H9 (cell line): ENCODE data around the gene PYDC1. TPM values are rescaled to one million over a fixed set of nuclear protein-coding genes. Genes with fewer than 3 reads are reported as not detected.
A peak's percentile ranks its signal among the peaks of the same experiment; 100 is the strongest.

ENCODE experiments used
- DNase-seq: peaks from one replicate; pipeline ENCODE4 v3.0.0-alpha.2; 2017
- H2AFZ ChIP-seq: one replicate; pipeline ENCODE4 v1.6.1; 2013; ENCODE audit warnings: mild to moderate bottlenecking, low read length, control low read depth, moderate library complexity
- H2AK5ac ChIP-seq: 2 replicates; pipeline ENCODE4 v1.6.1; 2013; ENCODE audit warnings: low read length, control low read depth, mixed read lengths; ENCODE audit not compliant: insufficient read length
- H2BK120ac ChIP-seq: one replicate; pipeline ENCODE4 v1.6.1; 2013; ENCODE audit warnings: low read depth, mild to moderate bottlenecking, low read length, control low read depth, inconsistent platforms; ENCODE audit not compliant: poor library complexity, severe bottlenecking
- H2BK12ac ChIP-seq: 2 replicates; pipeline ENCODE4 v1.6.1; 2013; ENCODE audit warnings: low read length, control low read depth, mixed read lengths, low read depth; ENCODE audit not compliant: insufficient read length
- H2BK15ac ChIP-seq: 2 replicates; pipeline ENCODE4 v1.6.1; 2013; ENCODE audit warnings: low read depth, low read length, control low read depth
- H2BK20ac ChIP-seq: one replicate; pipeline ENCODE4 v1.6.1; 2013; ENCODE audit warnings: low read depth, mild to moderate bottlenecking, low read length, control low read depth, inconsistent platforms; ENCODE audit not compliant: poor library complexity, severe bottlenecking
- H2BK5ac ChIP-seq: 2 replicates; pipeline ENCODE4 v1.6.1; 2013; ENCODE audit warnings: low read length, control low read depth, mixed read lengths; ENCODE audit not compliant: insufficient read length
- H3K14ac ChIP-seq: 2 replicates; pipeline ENCODE4 v1.6.1; 2013; ENCODE audit warnings: low read length, control low read depth; ENCODE audit not compliant: insufficient read depth
- H3K18ac ChIP-seq: 2 replicates; pipeline ENCODE4 v1.6.1; 2013; ENCODE audit warnings: low read depth, mild to moderate bottlenecking, mixed read lengths, low read length, control low read depth; ENCODE audit not compliant: insufficient read length
- H3K23ac ChIP-seq: 2 replicates; pipeline ENCODE4 v1.6.1; 2013; ENCODE audit warnings: low read length, control low read depth, mixed read lengths, low read depth; ENCODE audit not compliant: insufficient read length
- H3K23me2 ChIP-seq: 2 replicates; pipeline ENCODE4 v1.6.1; 2013; ENCODE audit warnings: low read depth, mild to moderate bottlenecking, mixed read lengths, low read length, control low read depth; ENCODE audit not compliant: insufficient read length, poor library complexity, severe bottlenecking
- H3K27ac ChIP-seq: 2 replicates; pipeline ENCODE4 v1.5.1; 2013; ENCODE audit warnings: low read length, control low read depth, mixed read lengths, low read depth; ENCODE audit not compliant: insufficient read length
- H3K27me3 ChIP-seq: 2 replicates; pipeline ENCODE4 v1.6.1; 2013; ENCODE audit warnings: low read length, control low read depth, inconsistent platforms; ENCODE audit not compliant: insufficient read depth
- H3K4ac ChIP-seq: 2 replicates; pipeline ENCODE4 v1.6.1; 2013; ENCODE audit warnings: low read depth, mild to moderate bottlenecking, control low read depth, inconsistent platforms, low read length, moderate library complexity
- H3K4me1 ChIP-seq: 2 replicates; pipeline ENCODE4 v1.6.1; 2013; ENCODE audit warnings: low read length, control low read depth, inconsistent platforms; ENCODE audit not compliant: insufficient read depth
- H3K4me2 ChIP-seq: 2 replicates; pipeline ENCODE4 v1.6.1; 2013; ENCODE audit warnings: low read length, control low read depth, mixed read lengths; ENCODE audit not compliant: insufficient read length, insufficient read depth
- H3K56ac ChIP-seq: 2 replicates; pipeline ENCODE4 v1.6.1; 2013; ENCODE audit warnings: low read depth, mild to moderate bottlenecking, mixed read lengths, low read length, control low read depth; ENCODE audit not compliant: insufficient read length
- H3K79me1 ChIP-seq: 2 replicates; pipeline ENCODE4 v1.6.1; 2013; ENCODE audit warnings: low read depth, mild to moderate bottlenecking, moderate library complexity, low read length, control low read depth, inconsistent platforms; ENCODE audit not compliant: insufficient read depth, poor library complexity, severe bottlenecking
- H3K79me2 ChIP-seq: 2 replicates; pipeline ENCODE4 v1.6.1; 2013; ENCODE audit warnings: low read length, control low read depth, inconsistent platforms; ENCODE audit not compliant: insufficient read depth
- H3K9ac ChIP-seq: 2 replicates; pipeline ENCODE4 v1.6.1; 2013; ENCODE audit warnings: low read length, control low read depth, mixed read lengths; ENCODE audit not compliant: insufficient read length; ENCODE audit errors: extremely low read depth
- H3K9me3 ChIP-seq: one replicate; pipeline ENCODE4 v1.6.1; 2013; ENCODE audit warnings: low read depth, low read length, inconsistent platforms; ENCODE audit not compliant: control insufficient read depth
- H3T11ph ChIP-seq: one replicate; pipeline ENCODE4 v1.6.1; 2013; ENCODE audit warnings: mild to moderate bottlenecking, low read length, control low read depth, inconsistent platforms
- H4K20me1 ChIP-seq: one replicate; pipeline ENCODE4 v1.6.1; 2013; ENCODE audit not compliant: control insufficient read depth, insufficient read length, insufficient read depth
- H4K5ac ChIP-seq: 2 replicates; pipeline ENCODE4 v1.6.1; 2013; ENCODE audit warnings: low read depth, mild to moderate bottlenecking, mixed read lengths, low read length, control low read depth; ENCODE audit not compliant: insufficient read length
- H4K8ac ChIP-seq: replicated peaks from 2 replicates; pipeline ENCODE4 v1.6.1; 2013; ENCODE audit warnings: low read length, control low read depth, mixed read lengths, low read depth; ENCODE audit not compliant: insufficient read length
- H4K91ac ChIP-seq: 2 replicates; pipeline ENCODE4 v1.6.1; 2013; ENCODE audit warnings: low read depth, mild to moderate bottlenecking, moderate library complexity, mixed read lengths, low read length, control low read depth; ENCODE audit not compliant: insufficient read length
- H3K27ac Mint-ChIP-seq, 3 experiments: 2 replicates in 2 of 3; 3 replicates in 1 of 3; pipeline ENCODE4 v1.8.0; 2020 to 2021; ENCODE audit warnings: mixed read lengths in 3 of 3, mild to moderate bottlenecking in 1 of 3, moderate library complexity in 1 of 3
- H3K27me3 Mint-ChIP-seq: 2 replicates; pipeline ENCODE4 v1.8.0; 2021; ENCODE audit warnings: low read depth, mild to moderate bottlenecking, moderate library complexity, mixed read lengths
- H3K36me3 Mint-ChIP-seq, 3 experiments: 2 replicates in 2 of 3; 3 replicates in 1 of 3; pipeline ENCODE4 v1.8.0; 2020 to 2021; ENCODE audit warnings: low read depth in 3 of 3, mixed read lengths in 3 of 3; ENCODE audit not compliant: insufficient read depth in 1 of 3
- H3K4me1 Mint-ChIP-seq, 2 experiments: 2 replicates each; pipeline ENCODE4 v1.8.0; 2020; ENCODE audit warnings: mixed read lengths in 2 of 2
- H3K4me3 Mint-ChIP-seq, 2 experiments: 2 replicates in 1 of 2; 3 replicates in 1 of 2; pipeline ENCODE4 v1.8.0; 2020 to 2021; ENCODE audit warnings: mild to moderate bottlenecking in 2 of 2, mixed read lengths in 2 of 2, moderate library complexity in 1 of 2
- H3K9me3 Mint-ChIP-seq, 2 experiments: 2 replicates in 1 of 2; 3 replicates in 1 of 2; pipeline ENCODE4 v1.8.0; 2020; ENCODE audit warnings: mild to moderate bottlenecking in 2 of 2, mixed read lengths in 2 of 2, moderate library complexity in 1 of 2
- CTCF ChIP-seq: fragments of 200-600 bp; sonication (generic); conservative IDR thresholded peaks from 3 replicates; pipeline ENCODE4 v1.8.0; 2021; ENCODE audit warnings: antibody characterized with exemption, mild to moderate bottlenecking
- WGBS: extraction: QIAGEN DNeasy Blood & Tissue Kit; methylation state at CpG from one replicate; pipeline ENCODE4 v1.1.7; 2013; ENCODE audit warnings: missing lambda C conversion rate, low lambda C conversion rate, mixed read lengths; ENCODE audit not compliant: insufficient read length; ENCODE audit errors: extremely low coverage; 5-methylcytosine and 5-hydroxymethylcytosine counted together
- total RNA-seq: library from RNA; stranded (reverse); gene quantifications from 2 replicates; pipeline ENCODE4 v1.2.1, GENCODE V29; 2021

The PYDC1 gene
- total RNA-seq, 1 experiment from 2014 or later = 0.70 TPM

GRCh38 chr16:31179219-31179746, 37.7 kb downstream of the PYDC1 start:
- Mint-ChIP-seq H3K36me3 (peaks cover 33 to 36% (median 35%) of the 10 kb centered on the region in 3 experiments), H3K27me3 (peaks cover 2% of the 10 kb centered on the region), H3K4me1 (peaks cover 34 to 37% of the 10 kb centered on the region in 2 experiments), H3K4me3 (peak overlapping the region; percentile 97 to 99), H3K9me3 (peaks cover 0 to 2% of the 10 kb centered on the region in 2 experiments; a peak in 2 of 5 replicates), H3K27ac (peak overlapping the region; percentile 95 to 100 (median 98); a peak in 6 of 7 replicates)
- H3K4me2 ChIP-seq = peak overlapping the region; percentile 87
- no peak overlapping the region for H3K27ac ChIP-seq
- H2BK12ac ChIP-seq = no peak overlapping the region
- TF ChIP-seq CTCF = no peak
- H3K9ac ChIP-seq = peak overlapping the region; percentile 71
- H4K20me1 ChIP-seq = no peaks in the 10 kb centered on the region
- peak overlapping the region; percentile 84; the same call in 1 of the 2 replicates for H3K14ac ChIP-seq
- no peaks in the 10 kb centered on the region; the same call in 1 of the 2 replicates for H3K4me1 ChIP-seq
- H2BK120ac ChIP-seq = no peak overlapping the region
- H2AFZ ChIP-seq = no peak overlapping the region
- no peak overlapping the region for H4K8ac ChIP-seq
- no peak overlapping the region for H2BK5ac ChIP-seq
- H3K18ac ChIP-seq = peak overlapping the region; percentile 76
- no peak overlapping the region for H4K5ac ChIP-seq
- no peak overlapping the region for H4K91ac ChIP-seq
- no peak for DNase-seq
- H2BK15ac ChIP-seq = no peak overlapping the region
- H3K4ac ChIP-seq = no peak overlapping the region; the same call in 1 of the 2 replicates
- no peaks in the 10 kb centered on the region for H3K27me3 ChIP-seq
- no peak overlapping the region for H2AK5ac ChIP-seq
- H3K23me2 ChIP-seq = peaks cover 9% of the 10 kb centered on the region
- H3K79me2 ChIP-seq = peaks cover 37% of the 10 kb centered on the region
- WGBS = no CpG with 5 or more reads among the region's 27 CpGs
- H3K56ac ChIP-seq = no peak overlapping the region
- no peaks in the 10 kb centered on the region for H3K9me3 ChIP-seq
- no peak overlapping the region for H3T11ph ChIP-seq
- no peak overlapping the region for H3K23ac ChIP-seq
- no peak overlapping the region for H2BK20ac ChIP-seq
- peaks cover 7% of the 10 kb centered on the region for H3K79me1 ChIP-seq
